Endothelial cell of umbilical vein (primary cell): ENCODE data around the gene MAN2B2.

Experiments used
- CTCF ChIP-seq, 2 donors: IDR thresholded peaks; 1 replicate in 1 of 2; 2 replicates in 1 of 2; pipeline ENCODE4 v1.5.1; 2011; ENCODE audit warnings: low read length in 2 of 2, mild to moderate bottlenecking in 2 of 2, moderate library complexity in 2 of 2, control low read depth in 1 of 2, inconsistent platforms in 1 of 2, low read depth in 1 of 2; ENCODE audit not compliant: insufficient read depth in 1 of 2; ENCODE audit errors: extremely low read depth in 1 of 2
- MAX ChIP-seq: IDR thresholded peaks from 2 replicates; pipeline ENCODE4 v1.6.1; 2011; ENCODE audit not compliant: insufficient read depth, insufficient read length
- POLR2A ChIP-seq: IDR thresholded peaks from 2 replicates; pipeline ENCODE4 v1.6.1; 2012; ENCODE audit warnings: low read depth, mild to moderate bottlenecking, control low read depth, low read length

DNA sequence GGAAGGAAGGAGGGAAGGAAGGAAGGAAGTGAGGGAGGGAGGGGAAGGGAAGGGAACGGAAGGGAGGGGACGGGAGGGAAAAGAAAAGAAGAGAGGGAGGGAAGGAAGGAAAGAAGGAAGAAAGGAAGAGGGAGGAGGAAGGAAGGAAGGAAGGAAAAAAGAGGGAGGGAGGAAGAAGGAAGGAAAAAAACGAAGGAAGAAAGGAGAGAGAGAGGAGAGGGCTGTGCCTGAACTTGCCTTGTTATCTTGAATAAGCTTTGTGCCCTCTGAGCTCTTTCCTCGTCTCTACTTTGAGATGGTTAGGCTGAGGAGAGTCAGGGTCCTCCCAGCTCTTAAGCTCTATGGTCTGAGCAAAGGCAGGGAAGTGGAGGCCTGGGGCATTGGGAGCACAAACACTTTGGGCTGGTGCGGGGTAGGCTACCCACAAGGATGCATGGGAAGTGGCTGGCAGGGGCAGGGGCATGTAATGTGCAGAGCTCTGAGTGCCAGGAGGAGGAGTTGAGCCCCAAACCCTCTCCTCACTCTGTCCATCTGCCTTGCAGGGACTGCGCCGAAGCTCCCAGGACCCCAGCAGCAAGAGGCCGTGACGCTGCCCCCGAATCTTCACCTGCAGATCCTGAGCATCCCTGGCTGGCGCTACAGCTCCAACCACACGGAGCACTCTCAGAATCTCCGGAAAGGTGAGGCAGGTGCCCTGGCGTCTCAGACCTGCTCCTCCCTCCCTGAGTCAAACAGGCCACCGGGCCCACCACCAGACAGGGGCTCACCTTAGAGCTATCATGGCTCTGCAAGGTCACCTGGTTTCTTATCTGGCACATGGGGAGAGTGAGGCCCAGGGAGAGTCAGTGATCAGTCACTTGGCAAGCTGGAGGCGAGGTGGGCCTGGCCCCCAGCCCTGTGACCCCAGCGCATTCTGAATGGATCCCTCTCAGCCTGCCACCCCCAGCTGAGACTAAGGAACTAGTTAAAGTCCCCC, 39.0 kb downstream of the MAN2B2 start:
- TF ChIP-seq CTCF (IDR thresholded peaks at IDR 0.05; ENCODE audit: extremely low read depth in 1 of 2, insufficient read depth in 1 of 2, low read depth in 1 of 2, low read length in 2 of 2) (no peak), POLR2A (no peak), MAX (no peak)
